PC-3 (cell line): ENCODE measurements around the gene MPZL3. TPM values are rescaled to one million over a fixed set of nuclear protein-coding genes. Genes with fewer than 3 reads are reported as not detected.

Experiments
- ATAC-seq: fragments of 200-7000 bp; cut with Tn5 transposase; 2 replicates; pipeline ENCODE4 v1.9.1; 2020; ENCODE audit warnings: mild to moderate bottlenecking, moderate library complexity
- BruUV-seq: library from RNA; stranded (reverse); fragments of 400-500 nt; replicated peaks from 2 replicates; lab custom pipeline; 2021; lab: Mats Ljungman, UMichigan
- CTCF ChIA-PET: fragments of 300-600 bp; sonication (Branson Sonifier 250); formaldehyde crosslinking; loops from one replicate; lab custom pipeline; 2022; ENCODE audit warnings: antibody characterized with exemption; lab: Charles Lee
- POLR2A ChIA-PET: fragments of 300-600 bp; sonication (Branson Sonifier 250); formaldehyde crosslinking; loops from one replicate; lab custom pipeline; 2022; ENCODE audit warnings: antibody characterized with exemption; ENCODE audit not compliant: unreplicated experiment; lab: Charles Lee
- DNase-seq: peaks from one replicate; pipeline ENCODE4 v3.0.0-alpha.2; 2015
- H2AFZ ChIP-seq: fragments of 300-600 bp; sonication (generic); 2 replicates; pipeline ENCODE4 v1.6.0; 2016; ENCODE audit warnings: antibody characterized with exemption, low read length
- H3F3A ChIP-seq: fragments of 300-600 bp; sonication (generic); one replicate; pipeline ENCODE4 v1.6.0; 2017; ENCODE audit warnings: antibody characterized with exemption, low read length, control low read depth, mild to moderate bottlenecking; ENCODE audit not compliant: unreplicated experiment
- H3K27ac ChIP-seq: fragments of 300-600 bp; sonication (generic); 2 replicates; pipeline ENCODE4 v1.5.1; 2016; ENCODE audit warnings: mild to moderate bottlenecking, low read length
- H3K27me3 ChIP-seq: fragments of 300-600 bp; sonication (generic); 2 replicates; pipeline ENCODE4 v1.6.1; 2016; ENCODE audit warnings: low read length, mixed read lengths
- H3K36me3 ChIP-seq: fragments of 300-600 bp; sonication (generic); 2 replicates; pipeline ENCODE4 v1.6.1; 2016; ENCODE audit warnings: low read depth, mixed run types, low read length, mixed read lengths
- H3K4me1 ChIP-seq: fragments of 300-600 bp; sonication (generic); 2 replicates; pipeline ENCODE4 v1.5.1; 2016; ENCODE audit warnings: low read length; ENCODE audit not compliant: insufficient read depth
- H3K4me2 ChIP-seq: fragments of 300-600 bp; sonication (generic); 2 replicates; pipeline ENCODE4 v1.6.0; 2016; ENCODE audit warnings: low read length
- H3K4me3 ChIP-seq: fragments of 300-600 bp; sonication (generic); 2 replicates; pipeline ENCODE4 v1.5.1; 2016; ENCODE audit warnings: mild to moderate bottlenecking, low read length, mixed read lengths
- H3K79me2 ChIP-seq: fragments of 300-600 bp; sonication (generic); 2 replicates; pipeline ENCODE4 v1.6.1; 2017; ENCODE audit warnings: low read length, mixed read lengths
- H3K9ac ChIP-seq: fragments of 300-600 bp; sonication (generic); 2 replicates; pipeline ENCODE4 v1.6.0; 2016; ENCODE audit warnings: mild to moderate bottlenecking, low read length
- H3K9me2 ChIP-seq: fragments of 300-600 bp; sonication (generic); replicated peaks from 2 replicates; pipeline ENCODE4 v1.6.1; 2016; ENCODE audit warnings: mixed run types, low read length, mixed read lengths
- H3K9me3 ChIP-seq: fragments of 300-600 bp; sonication (generic); 2 replicates; pipeline ENCODE4 v1.6.1; 2016; ENCODE audit warnings: low read length, mixed read lengths
- H4K20me1 ChIP-seq: fragments of 300-600 bp; sonication (generic); 2 replicates; pipeline ENCODE4 v1.6.1; 2016; ENCODE audit warnings: low read length, mixed read lengths
- EZH2 ChIP-seq: fragments of 300-600 bp; sonication (generic); IDR thresholded peaks from one replicate; pipeline ENCODE4 v1.6.1; 2017; ENCODE audit warnings: antibody characterized with exemption, mild to moderate bottlenecking, low read length; ENCODE audit not compliant: unreplicated experiment
- EZH2phosphoT487 ChIP-seq: fragments of 300-600 bp; sonication (generic); IDR thresholded peaks from 2 replicates; pipeline ENCODE4 v1.6.1; 2018; ENCODE audit warnings: mild to moderate bottlenecking, antibody characterized with exemption, low read length, borderline replicate concordance
- intact Hi-C: fragments of 100-400 bp; cut with micrococcal nuclease; formaldehyde crosslinking; loops from 2 replicates; pipeline ENCODE4 v1.9.0; 2023
- total RNA-seq: library from RNA; depleted of rRNA; stranded (reverse); fragments of >200 nt; gene quantifications from 2 replicates; pipeline ENCODE4 v1.2.3, GENCODE V29; 2014
- TF ChIP-seq, protein P1 (sequence below): fragments of 300-600 bp; sonication (generic); conservative IDR thresholded peaks from 2 replicates; pipeline ENCODE4 v1.5.1; 2017; ENCODE audit warnings: antibody characterized with exemption, low read depth, mild to moderate bottlenecking, low read length

The MPZL3 gene
- total RNA-seq, 1 experiment from 2014 or later: 7.0 TPM

DNA sequence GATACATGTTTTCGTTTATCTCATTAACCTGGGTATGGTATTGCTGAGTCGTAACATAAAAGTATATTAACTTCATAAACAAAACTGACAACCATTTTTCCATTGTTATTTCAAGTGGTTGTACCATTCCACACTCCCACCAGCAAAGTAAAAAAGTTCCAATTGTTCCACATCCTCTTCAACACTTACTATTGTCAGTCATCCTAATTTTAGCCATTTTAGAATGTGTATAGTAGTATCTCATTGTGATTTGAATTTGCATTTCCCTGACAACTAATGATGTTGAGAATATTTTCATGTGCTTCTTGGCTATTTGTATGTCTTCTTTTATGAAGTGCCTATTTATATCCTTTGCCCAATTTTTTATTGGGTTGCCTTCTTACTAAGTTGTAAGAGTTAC lies 41.9 kb upstream of the MPZL3 start:
- Histone ChIP-seq H3K9ac (no peak overlapping the region), H3K36me3 (no peaks in the 10 kb centered on the region), H3K79me2 (no peaks in the 10 kb centered on the region), H3K27ac (no peak overlapping the region), H3K9me3 (no peaks in the 10 kb centered on the region), H3K4me3 (no peak overlapping the region), H3K4me2 (no peak overlapping the region), H4K20me1 (no peaks in the 10 kb centered on the region), H3K27me3 (no peaks in the 10 kb centered on the region), H3F3A (no peaks in the 10 kb centered on the region), H3K9me2 (no peaks in the 10 kb centered on the region), H3K4me1 (peaks cover 17% of the 10 kb centered on the region), H2AFZ (no peak overlapping the region)
- DNase-seq: no peak
- TF ChIP-seq EZH2phosphoT487 (no peak), EZH2 (no peak)
- TF ChIP-seq, protein P1, sequence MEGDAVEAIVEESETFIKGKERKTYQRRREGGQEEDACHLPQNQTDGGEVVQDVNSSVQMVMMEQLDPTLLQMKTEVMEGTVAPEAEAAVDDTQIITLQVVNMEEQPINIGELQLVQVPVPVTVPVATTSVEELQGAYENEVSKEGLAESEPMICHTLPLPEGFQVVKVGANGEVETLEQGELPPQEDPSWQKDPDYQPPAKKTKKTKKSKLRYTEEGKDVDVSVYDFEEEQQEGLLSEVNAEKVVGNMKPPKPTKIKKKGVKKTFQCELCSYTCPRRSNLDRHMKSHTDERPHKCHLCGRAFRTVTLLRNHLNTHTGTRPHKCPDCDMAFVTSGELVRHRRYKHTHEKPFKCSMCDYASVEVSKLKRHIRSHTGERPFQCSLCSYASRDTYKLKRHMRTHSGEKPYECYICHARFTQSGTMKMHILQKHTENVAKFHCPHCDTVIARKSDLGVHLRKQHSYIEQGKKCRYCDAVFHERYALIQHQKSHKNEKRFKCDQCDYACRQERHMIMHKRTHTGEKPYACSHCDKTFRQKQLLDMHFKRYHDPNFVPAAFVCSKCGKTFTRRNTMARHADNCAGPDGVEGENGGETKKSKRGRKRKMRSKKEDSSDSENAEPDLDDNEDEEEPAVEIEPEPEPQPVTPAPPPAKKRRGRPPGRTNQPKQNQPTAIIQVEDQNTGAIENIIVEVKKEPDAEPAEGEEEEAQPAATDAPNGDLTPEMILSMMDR: no peak
- ATAC-seq: no peak
- ChIA-PET POLR2A (no interaction called here), CTCF (interaction anchor here (0.5 kb wide), 1 partner anchor 24 kb away, joined by 4 read pairs; no protein-coding TSS in a partner anchor)
- no TSS peak for BruUV-seq
- intact Hi-C loops: no loop called here

DNA sequence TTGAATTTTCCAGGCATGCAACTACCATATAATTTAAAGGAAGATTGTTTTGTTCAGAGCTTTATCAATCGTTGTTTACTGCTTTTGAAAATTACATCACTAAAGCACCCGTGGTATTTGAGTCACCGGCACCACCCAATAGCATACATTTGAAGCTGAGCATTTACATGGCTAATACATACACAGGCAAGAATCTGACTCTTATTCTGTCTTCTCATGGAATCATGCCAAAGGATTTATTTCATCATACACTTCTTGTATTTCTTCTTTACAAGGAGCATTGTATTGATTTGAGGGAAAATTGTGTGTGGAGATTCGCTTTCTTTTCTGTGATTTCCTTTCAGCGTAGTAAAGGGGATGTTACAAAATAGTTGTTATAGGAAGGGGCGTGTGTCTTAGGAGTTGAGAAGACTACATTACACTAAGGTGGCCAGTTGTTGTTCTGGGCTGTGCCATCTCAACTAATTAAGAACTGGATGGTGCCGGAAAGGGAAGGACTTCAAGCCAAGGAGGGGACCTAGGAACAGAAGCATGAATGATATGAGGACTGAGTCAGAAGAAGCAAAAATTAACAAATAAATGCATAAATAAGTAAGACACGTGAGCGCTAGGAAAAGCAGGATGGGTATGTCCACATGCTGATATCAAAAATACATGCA lies 39.4 kb upstream of the MPZL3 start:
- no peaks in the 10 kb centered on the region for H3K36me3 ChIP-seq
- no peaks in the 10 kb centered on the region for H3K27me3 ChIP-seq
- peak overlapping the region; percentile 76 for H3K4me2 ChIP-seq
- no peaks in the 10 kb centered on the region for H4K20me1 ChIP-seq
- no peak overlapping the region for H3K9ac ChIP-seq
- H3K9me2 ChIP-seq: no peaks in the 10 kb centered on the region
- DNase-seq (peak; percentile 50), ATAC-seq (peak; percentile 27)
- H3K79me2 ChIP-seq: no peaks in the 10 kb centered on the region
- H3K4me1 ChIP-seq: peaks cover 28% of the 10 kb centered on the region
- POLR2A ChIA-PET: no interaction called here
- CTCF ChIA-PET: interaction anchor here (0.5 to 1.4 kb wide), 5 partner anchors 14 to 96 kb away, joined by 3 to 33 read pairs (median 7); partner anchors contain the start of gene MPZL2
- BruUV-seq: no TSS peak
- no peak overlapping the region for H3K27ac ChIP-seq
- H2AFZ ChIP-seq: peak overlapping the region; percentile 56
- H3K4me3 ChIP-seq: peak overlapping the region; percentile 42; the same call in 1 of the 2 replicates
- TF ChIP-seq, protein P1: no peak
- TF ChIP-seq EZH2 (no peak), EZH2phosphoT487 (no peak)
- H3F3A ChIP-seq: no peaks in the 10 kb centered on the region
- no peaks in the 10 kb centered on the region for H3K9me3 ChIP-seq
- intact Hi-C loops: loop anchor here (1.0 to 2.0 kb wide), 3 partner anchors 27 to 146 kb away; partner anchors contain the start of gene MPZL2

DNA sequence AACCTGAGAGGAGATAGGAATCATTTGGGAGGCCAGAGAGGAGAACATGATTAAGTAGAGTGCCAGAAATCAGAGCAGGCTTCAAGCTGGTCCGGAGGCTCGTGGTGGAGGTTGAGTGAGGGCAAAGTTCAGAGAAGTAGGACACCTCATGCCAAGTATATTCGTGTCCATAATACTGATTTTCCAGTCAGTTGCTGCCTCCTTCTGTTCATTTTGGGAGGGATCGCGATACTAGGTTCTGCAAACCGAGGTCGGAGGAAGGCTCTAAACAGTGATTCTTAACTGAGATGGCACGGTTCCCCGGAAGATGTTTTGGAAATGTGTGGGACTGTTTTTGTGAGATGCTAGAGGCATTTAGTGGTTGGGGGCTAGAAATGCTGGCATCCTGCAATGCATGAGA lies 38.8 kb upstream of the MPZL3 start:
- Histone ChIP-seq H3K4me2 (peak overlapping the region; percentile 76), H3K9me3 (no peaks in the 10 kb centered on the region), H3K27ac (no peak overlapping the region), H4K20me1 (no peaks in the 10 kb centered on the region), H3K4me1 (peaks cover 34% of the 10 kb centered on the region), H2AFZ (peak overlapping the region; percentile 56), H3K4me3 (peak overlapping the region; percentile 42; the same call in 1 of the 2 replicates), H3K9ac (no peak overlapping the region), H3K9me2 (no peaks in the 10 kb centered on the region), H3F3A (no peaks in the 10 kb centered on the region), H3K79me2 (no peaks in the 10 kb centered on the region), H3K27me3 (no peaks in the 10 kb centered on the region), H3K36me3 (no peaks in the 10 kb centered on the region)
- TF ChIP-seq EZH2phosphoT487: no peak
- TF ChIP-seq, protein P1: peak; percentile 92
- ATAC-seq (peak; percentile 69), DNase-seq (peak; percentile 86)
- POLR2A ChIA-PET: no interaction called here
- CTCF ChIA-PET: interaction anchor here (0.9 to 1.4 kb wide), 4 partner anchors 14 to 96 kb away, joined by 3 to 33 read pairs (median 7); partner anchors contain the start of gene MPZL2
- no TSS peak for BruUV-seq
- intact Hi-C loops: loop anchor here (1.0 to 2.0 kb wide), 3 partner anchors 26 to 146 kb away; partner anchors contain the start of gene MPZL2
